Prostate gland (tissue), 2 donors: ENCODE measurements around the gene PCK2.

Source experiments
- CTCF ChIP-seq, 4 experiments: fragments of 200-600 bp in 2 of 4; fragments of 450-650 bp in 2 of 4; sonication (generic) in 2 of 4; IDR thresholded peaks; 1 replicate in 3 of 4; 2 replicates in 1 of 4; pipeline ENCODE4 v1.5.1; 2016 to 2019; ENCODE audit warnings: antibody characterized with exemption in 4 of 4, mild to moderate bottlenecking in 2 of 4, moderate library complexity in 2 of 4
- POLR2A ChIP-seq: fragments of 450-650 bp; IDR thresholded peaks from one replicate; pipeline ENCODE4 v1.6.1; 2016; ENCODE audit warnings: antibody characterized with exemption, mild to moderate bottlenecking
- POLR2AphosphoS5 ChIP-seq: sonication (generic); formaldehyde crosslinking; IDR thresholded peaks from one replicate; pipeline ENCODE4 v1.6.1; 2017; ENCODE audit warnings: antibody characterized with exemption

- TF ChIP-seq CTCF (IDR thresholded peaks at IDR 0.05) (no peak), POLR2A (no peak), POLR2AphosphoS5 (no peak)
Observed at GRCh38 chr14:24098229-24098926, 4.3 kb downstream of the PCK2 start.
